Activated CD8-positive, alpha-beta memory T cell treated with anti-CD3 and anti-CD28 coated beads for 4 hours (primary cell): Measurements from ENCODE around the gene GRIK3.

Source experiments
- DNase-seq, 2 donors: peaks; one replicate each; pipeline ENCODE4 v3.0.0-alpha.2; 2020; ENCODE audit warnings: low read depth in 2 of 2

The GRIK3 gene

DNA sequence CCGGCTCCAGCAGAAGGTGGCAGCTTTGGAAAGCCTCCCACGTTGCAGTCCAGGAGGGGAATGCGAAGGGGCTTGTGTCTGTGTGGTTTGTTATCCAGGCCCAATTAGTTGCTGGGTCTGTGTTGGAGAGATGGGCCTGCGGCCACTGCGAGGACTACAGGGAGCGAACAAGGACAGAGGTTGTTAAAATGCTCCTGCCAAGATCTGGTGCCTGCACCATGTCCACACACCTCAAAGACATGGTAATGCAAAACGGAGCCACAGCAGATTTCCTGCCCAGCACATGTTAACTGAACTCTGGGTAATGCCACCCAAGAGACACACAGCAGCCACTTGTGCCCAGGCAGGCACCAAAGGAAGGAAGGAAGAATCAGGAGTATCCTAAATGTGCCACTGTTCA is 18.6 kb downstream of the GRIK3 start:
- no peak for DNase-seq

DNA sequence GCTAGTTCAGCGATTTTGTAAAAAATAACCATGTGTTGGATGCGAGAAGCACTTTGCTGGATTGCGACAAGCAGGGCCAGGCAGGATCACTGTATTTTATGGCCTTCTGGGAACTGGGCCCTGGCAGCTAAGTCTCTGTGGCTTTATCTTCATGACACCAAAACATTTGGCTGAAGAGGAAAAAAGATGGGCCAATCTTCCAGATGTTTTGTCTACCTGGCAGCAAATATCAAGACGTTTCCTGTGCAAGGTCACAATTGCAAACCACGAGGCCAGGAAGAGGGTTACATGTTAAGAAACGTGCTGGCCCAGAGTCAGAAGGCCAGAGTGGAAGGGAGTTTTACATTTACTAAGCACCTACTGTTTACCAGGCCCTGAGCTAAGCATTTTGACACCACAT is 22.1 kb downstream of the GRIK3 start:
- no peak for DNase-seq

DNA sequence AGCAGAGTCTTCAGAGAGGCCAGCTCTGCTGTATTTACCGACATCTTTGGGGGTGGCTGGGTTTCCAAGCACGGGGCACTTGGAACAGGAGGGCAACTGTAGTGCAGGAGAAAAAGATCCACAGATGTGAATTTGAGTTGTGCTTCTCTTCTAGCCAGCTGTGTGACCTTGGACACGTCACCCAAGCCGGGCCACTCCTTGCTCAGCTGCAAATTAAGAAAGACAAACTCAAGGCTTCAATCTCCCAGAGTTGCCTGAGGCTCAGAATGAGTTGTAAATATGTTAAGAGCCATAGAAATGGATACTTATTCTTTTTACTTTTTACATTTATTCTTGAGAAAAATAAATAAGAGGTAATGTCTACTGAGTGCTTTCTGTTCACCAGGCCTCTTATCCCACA is 24.3 kb downstream of the GRIK3 start:
- DNase-seq: no peak

DNA sequence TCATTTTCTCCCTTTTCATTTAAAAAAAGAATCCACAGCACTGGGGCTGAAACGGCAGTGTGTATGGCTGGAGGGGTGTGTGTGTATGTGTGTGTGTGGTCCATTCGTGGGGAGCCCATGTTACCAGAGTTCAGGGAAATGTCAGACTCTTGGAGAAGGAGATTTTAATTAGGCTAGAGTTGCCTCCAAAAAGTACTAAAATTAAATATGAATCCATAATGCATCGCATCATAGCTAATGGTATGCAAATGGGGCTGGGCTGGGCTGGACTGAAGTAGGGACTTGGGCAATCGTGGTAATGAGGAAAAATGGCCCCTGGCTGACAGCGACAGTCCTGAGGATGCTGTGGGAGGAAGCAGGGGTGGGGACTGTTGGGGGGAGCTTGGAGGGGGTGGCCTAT is 24.8 kb downstream of the GRIK3 start:
- DNase-seq: no peak

DNA sequence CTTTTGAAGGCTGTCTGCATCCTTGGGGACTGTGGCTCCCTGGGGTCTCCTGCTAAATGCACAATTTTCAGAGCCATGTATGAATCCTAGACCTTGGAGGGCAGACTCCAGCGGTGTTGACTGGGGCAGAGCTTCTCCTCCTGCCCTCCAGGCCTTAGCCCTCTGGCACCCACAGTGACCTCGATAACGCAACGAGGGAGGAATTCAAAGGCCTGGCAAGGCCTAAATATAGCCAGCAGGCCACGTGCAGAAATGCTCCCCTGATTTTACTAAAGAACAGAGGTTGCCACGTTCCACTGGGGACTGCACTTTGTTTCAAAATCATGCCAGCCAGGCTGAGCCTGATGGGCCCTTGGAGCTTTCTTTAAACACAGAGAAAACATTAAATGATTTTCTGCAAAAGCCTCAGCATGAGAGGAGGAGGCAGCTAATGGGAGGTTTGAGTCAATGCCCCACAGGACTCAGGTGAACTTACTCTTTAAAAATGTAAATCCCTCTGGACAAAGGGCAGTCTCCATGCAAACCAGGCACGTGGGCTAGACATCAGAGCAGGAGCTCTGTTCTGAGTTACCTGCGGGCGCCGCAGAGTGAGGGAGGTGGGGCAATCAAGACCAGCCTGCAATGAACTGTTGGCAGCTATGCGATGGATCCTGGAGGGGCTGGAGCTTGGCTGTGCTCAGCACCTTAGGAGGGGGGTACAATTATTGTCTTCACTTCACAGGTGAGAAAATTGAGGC is 28.0 kb downstream of the GRIK3 start:
- DNase-seq: no peak

DNA sequence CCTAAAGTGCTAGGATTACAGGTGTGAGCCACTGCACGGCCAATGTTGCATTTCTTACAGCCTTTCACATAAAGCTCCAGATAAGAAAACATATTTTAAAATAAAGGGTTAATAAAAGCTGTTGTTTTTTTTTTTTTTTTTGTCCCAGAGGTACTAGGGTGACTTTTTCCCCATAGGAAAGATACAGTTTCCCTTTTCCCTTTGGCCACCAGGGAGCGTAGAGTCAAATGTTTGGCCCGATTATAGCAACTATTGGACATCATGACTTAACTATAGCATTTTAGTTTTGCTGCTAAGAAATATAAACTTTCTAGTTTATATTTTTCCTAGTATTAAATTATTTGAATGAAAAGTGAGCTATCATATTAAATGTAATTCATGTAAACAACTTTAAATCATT is 31.4 kb downstream of the GRIK3 start:
- DNase-seq: no peak

DNA sequence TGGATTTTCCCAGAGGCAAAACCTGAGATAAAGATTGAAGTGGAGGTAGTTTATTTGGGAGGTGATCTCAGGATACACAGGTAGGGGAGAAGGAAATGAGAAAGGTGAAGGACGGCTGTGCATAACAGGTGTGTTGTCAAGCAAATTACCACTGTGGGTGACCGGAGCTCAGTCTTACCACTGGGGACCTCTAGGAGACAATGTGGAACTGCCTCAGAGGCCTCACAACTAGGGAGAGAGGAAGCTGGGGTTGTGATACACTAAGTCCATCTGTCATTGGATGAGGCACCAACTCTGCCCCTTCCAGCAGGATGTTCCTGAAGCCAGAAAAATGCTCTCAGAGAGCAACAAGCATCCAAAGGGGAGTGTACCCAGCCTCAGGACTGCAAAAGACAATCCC is 32.6 kb downstream of the GRIK3 start:
- no peak for DNase-seq

DNA sequence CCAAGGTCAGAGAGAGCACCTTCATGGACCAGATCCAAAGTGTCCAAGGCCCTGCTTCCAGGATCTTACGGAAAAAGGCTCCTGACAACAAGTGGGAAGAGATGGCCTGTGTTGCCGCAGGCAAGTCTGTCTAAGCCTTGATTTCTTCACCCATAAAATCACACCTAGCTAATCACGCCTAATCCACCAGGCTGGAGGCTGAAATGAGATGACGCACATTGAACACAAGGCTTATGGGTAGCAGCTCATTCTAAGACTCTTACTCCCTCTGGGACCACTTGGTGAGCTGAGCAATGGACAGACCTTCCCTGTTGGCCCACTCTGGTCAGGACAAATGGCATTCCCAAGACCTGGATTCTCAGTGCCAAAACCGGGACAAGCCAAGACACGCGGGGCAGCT is 38.2 kb downstream of the GRIK3 start:
- DNase-seq: no peak

DNA sequence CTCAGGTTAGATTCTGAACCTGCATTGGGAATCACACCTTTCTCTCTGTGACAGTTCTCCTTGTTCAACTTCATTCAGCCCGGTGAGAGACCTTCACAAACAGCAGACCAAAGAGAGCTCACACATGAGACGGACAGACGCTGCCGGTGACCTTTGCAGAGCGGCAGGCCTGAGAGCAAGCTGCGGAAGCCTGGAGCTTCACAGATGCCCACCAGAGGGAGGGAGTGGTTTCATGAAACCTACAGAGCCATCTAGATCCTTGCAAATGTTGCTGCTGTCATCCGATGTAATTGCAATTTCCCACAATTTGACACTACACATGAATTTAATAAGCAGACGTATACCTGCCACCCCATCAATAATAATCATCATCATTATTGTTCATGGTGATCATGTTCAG is 39.4 kb downstream of the GRIK3 start:
- no peak for DNase-seq

DNA sequence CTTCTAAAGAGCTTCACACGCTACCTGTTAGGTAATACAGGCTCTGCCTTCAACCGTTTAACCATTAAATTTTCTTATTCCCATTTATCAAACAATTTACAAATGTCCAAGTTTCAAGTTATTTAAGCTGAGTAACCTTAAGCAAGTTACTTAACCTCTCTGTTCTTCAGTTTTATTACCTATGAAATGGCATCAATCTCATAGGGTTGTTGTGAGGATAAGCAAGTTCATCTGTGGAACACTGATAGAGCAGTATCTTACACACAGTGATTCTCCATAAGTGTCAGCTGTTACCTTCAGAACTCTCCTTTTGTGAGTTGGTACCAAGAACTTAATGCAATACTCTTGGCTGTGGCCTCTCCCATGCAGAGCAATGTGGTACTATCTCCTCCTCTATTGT is 40.0 kb downstream of the GRIK3 start:
- no peak for DNase-seq

DNA sequence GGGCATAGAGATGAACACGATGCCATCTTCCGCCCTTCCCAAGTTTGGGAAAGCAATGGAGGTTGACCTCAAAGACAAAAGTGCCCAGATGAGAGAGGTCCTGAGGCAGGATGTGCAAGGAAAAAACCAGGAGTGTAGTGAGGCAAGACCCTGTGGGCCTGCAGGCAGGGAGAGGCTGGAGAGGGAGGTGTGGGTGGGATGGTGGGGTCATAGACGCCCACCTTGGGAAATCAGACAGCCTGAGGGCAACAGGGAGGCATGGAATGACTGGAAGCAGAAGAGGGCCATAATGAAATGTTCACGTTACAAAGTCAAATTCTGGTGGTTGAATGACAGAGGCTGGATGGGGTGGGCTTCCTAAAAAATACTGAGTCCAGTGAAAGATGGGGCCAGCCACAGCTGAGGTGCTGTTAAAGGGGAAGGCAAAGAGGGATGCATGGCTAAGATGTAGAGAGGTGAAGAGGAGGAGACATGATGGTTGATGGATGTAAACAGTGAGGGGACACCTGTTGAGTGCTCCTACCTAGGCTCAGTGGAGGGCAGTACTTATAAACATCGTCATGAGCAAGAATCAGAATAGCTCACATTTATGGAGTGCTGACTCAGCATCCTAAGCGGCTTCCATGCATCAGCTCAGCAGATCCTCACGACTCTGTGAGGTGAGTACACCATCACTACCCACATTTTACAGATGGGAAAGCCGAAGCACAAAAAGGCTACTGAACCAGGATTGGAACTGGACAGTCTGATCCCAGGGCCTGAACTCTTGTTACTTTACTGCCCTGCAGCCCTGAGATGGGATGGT is 42.0 kb downstream of the GRIK3 start:
- DNase-seq: no peak

DNA sequence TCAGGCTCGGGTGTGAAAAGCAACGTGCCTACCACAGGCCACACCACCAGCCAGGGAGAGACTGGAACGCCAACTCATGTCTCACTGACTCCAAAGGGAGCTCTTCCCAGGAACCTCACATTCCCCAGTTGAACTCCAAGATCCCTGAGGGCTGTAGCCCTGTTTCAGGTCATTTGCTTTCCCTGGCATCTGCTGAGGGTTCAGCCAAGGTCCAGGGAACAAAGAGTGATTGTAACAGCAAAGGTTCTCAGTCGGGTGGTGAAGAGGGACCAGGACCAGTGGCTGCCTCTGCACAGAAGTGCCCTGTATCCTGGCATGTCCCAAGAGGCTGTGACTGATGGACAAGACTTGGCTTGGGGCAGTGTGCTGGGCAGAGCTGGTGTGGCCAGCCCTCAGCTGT is 42.8 kb downstream of the GRIK3 start:
- no peak for DNase-seq

DNA sequence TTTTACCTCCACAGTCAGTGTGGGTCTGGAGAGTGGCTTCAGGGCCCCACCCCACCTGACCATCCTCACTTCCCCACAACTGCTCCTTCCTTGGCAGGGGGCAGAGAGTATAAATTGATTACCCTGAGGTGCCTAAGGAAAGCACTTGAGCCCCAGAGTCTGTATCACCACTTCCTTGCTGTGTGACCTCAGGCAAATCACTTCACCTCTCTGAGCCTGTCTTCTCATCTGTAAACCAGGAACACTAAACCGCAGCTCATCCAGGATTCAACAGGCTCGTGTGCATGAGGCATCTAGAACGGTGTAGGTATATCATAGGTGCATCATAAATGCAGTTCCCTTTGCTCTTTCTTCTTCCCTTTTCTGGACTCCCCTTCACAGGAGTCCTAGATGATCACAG is 43.4 kb downstream of the GRIK3 start:
- no peak for DNase-seq

DNA sequence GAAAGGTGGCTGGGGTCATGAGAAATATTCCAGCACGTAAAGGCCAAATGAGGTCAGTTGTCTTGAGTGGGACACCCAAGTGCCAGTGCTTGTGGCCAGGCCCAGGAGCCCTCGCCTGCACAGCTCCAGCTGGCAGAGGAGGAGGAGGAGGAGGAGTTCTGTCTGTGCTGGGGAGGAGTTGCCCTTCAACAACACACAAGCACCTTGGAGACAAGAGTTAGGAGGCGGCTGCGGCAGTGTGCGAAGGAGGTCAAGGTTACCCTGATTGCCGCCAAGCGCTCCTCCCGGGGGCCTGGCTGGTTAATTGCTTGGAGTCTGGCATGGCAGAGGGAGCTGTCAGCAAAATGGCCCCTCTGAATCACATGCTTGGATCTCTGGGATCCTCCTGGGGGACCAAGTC is 45.1 kb downstream of the GRIK3 start:
- no peak for DNase-seq

DNA sequence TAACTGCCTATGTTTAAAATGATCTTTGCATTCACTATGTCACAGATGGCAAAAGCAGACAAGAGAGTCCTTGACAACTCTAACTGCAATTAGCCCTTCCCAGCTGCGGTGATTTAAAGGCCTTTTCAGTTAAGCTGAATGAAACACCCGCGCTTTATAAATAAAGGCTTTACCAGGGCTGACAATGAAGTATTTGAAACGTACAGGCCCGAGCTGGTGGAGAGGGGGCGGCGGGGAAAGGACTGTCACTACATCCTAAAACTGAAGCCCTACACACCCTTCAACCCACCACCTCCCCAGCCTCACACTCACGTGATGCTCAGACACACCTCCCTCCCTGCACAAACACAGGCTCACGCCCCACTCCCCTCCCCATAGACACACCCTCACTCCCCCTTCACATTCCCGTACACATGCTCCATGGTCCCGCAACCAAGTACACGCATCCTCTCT is 45.5 kb downstream of the GRIK3 start:
- DNase-seq: no peak

DNA sequence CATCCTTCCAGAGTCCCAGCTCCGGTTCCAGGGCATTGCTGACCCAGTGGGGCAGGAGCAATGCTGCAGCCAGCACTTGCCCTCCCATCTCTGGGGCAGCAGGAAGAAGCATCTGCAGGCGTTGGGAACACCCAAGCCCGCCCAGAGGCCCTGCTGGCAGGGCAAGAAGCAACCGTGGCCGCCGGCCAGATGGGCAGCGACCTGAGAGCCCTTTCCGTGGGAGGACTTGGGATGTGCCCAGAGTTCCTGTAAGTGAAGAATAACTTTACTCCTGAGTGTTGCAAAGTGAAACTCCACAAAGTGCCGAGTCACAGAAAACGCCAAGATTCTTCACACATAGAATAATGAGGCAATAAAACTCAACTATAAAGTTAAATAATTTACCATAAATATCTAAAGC is 46.0 kb downstream of the GRIK3 start:
- DNase-seq: no peak

DNA sequence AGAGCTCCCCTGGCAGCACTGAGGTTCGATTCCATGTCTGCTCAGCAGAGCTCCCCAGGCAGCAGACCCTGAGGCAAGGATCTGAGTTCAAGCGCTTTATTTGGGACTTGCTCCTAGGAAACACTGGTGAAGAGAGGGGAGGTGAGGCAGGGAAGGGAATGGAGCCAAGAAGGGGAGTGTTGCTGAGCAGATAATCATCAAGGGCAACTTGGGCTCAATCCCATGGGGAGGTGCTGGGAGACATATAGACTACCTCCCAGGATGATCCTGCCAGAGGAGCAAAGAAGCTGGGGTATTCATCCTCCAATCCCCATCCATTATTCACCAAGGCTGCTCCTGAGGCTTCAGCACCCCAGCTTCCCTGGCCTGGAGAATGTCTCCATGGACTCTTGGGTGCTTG is 47.0 kb downstream of the GRIK3 start:
- DNase-seq: no peak

DNA sequence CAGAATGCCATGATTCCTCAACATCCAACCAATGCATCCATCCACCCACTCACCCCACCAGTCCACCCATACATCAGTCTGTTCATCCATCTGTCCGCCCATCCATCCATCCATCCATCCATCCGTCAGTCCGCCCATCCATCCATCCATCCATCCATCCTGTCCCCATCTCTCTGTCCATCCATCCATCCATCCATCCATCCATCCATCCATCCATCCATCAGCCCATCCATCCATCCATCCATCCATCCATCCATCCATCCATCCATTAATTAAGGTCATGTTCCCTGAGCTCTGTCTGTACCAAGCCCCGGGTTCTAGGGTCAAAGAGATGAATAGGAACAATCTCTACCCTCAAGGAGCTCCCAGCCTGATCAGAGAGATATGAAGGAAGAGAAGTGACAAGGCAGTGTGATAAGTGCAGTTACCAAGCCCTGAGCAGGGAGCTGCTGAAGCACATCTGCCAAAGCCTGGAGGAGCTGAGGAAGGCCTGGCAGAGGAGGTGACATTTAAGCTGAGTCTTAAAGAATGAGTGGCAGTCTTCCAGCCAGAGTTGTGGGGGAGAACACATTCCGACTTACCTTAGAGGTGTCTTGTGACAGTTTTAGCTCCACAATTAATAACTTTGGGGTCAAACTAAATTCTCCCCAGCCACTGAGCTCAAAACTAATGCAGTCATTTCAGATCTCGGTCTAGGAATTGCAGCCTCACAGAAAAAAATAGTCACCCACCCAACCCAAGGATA is 47.9 kb downstream of the GRIK3 start:
- no peak for DNase-seq

DNA sequence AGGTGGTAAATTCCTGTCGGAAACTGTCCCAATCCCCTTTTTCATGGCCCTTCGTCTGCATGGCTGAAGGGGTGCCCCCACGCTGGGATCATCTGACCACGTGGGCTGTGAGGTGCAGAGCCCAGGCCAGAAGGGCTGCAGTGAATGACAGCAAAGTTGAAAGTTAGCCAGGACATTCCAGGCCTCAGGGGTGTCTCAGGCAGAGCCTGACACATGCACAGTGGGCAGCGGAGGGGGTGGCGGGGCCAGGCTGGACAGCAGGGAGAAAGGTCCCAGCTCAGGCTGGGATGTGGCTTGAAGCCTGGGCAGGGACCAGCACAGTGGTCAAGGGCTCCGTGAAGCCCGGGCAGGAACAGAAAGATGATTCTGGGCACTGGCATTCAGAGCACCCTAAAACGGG is 49.6 kb downstream of the GRIK3 start:
- no peak for DNase-seq

DNA sequence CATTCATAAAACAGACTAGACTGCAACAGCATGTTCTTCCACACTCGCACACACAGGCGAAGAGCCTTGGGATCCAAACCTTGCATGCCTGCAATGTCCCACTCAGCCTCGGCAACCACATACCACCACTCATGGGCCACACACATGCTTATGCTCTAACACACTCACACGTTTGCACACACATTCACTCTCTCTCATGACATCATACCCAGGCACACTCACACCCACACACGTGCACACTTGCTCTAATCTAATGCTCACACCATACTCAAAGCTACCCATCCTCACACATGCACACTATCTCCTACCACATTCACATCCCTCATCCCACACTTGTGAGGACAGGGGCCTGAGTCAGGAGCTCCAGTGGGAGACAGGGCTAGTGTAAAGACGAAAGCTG is 50.3 kb downstream of the GRIK3 start:
- DNase-seq: no peak

DNA sequence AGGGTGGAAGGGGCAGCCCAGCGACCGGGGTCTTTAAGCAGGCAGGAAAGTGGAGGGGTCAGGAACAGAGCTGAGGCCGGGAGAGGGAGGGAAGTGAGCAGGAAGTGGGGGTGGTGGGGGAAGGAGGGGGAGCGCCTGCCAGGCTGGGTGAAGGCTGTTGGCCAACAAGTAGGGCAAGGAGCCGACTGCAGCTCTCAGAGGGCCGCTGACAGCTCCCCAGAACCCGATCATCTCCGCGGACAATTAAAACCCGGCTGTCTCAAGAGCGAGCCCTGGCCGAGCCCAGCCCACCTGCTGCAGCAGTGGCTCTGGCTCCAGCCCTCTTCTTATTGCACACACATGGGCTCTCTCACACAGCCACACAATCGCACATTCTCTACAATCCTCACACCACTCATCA is 51.6 kb downstream of the GRIK3 start:
- no peak for DNase-seq

DNA sequence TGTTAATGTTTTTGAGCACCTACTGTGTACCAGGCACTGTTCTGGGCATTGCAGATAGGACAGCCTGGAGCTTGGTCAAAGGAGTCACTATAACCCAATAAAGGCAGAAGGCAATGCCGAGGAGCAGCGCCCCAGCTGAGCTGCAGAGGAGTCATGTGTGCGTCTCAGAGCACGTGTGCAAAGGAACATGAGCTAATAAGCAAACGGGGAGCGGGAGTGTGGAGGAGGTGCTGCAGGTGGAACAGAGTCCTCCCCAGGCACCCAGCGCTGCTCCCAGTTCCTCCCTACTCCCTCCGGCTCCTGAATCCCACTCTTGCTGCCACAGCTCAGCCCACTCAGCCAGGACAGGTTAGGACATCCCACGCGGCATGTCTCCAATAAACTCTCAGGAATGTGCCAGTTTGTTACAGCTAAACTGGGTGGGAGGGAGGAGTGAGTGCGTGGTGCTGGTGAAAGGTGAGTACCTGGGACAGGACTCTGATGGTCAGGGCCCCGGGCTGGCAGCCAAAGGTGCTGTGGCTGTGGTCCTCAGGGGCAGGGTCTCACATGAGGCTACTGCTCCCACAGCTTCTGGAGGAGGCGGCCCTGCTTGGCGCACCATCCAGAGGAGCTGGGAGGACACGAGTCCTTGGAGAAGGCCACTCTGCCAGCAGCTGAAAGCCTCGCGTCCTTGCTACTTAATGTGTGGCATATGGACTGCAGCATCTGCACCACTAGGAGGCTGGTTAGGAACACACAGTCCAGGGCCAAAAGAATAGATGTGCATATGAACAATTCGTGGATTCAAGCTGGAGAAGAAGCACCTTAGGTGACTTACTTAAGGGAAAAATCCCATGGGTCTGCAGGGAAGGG is 52.3 kb downstream of the GRIK3 start:
- no peak for DNase-seq
